ENCODE measurements around the gene ABHD16B.

- no peak for TF ChIP-seq POLR2A (IDR thresholded peaks at IDR 0.05; ENCODE audit: low read depth, low read length)
- no peak for TF ChIP-seq TAF1 (IDR thresholded peaks at IDR 0.05; ENCODE audit: low read depth, low read length)
- no peak for TF ChIP-seq POLR2AphosphoS5 (IDR thresholded peaks at IDR 0.05; ENCODE audit: low read depth, low read length)
These were observed at the start of gene ABHD16B for GRCh38 chr20:63861365-63861934.
